Calu3 (cell line): ENCODE results near the gene GNB4. TPM values are rescaled to one million over a fixed set of nuclear protein-coding genes. Genes with fewer than 3 reads are reported as not detected.

Experiments used
- BruUV-seq: library from RNA; stranded (reverse); fragments of 400-500 nt; replicated peaks from 2 replicates; lab custom pipeline; 2021; lab: Mats Ljungman, UMichigan
- CTCF ChIA-PET: fragments of 300-600 bp; sonication (Branson Sonifier 250); formaldehyde crosslinking; loops from one replicate; lab custom pipeline; 2022; ENCODE audit warnings: antibody characterized with exemption; lab: Charles Lee
- DNase-seq: peaks from one replicate; pipeline ENCODE4 v3.0.0; 2022
- H3K27ac Mint-ChIP-seq: one replicate; pipeline ENCODE4 v1.8.0; 2022; ENCODE audit warnings: mixed read lengths; ENCODE audit not compliant: unreplicated experiment
- H3K27me3 Mint-ChIP-seq: one replicate; pipeline ENCODE4 v1.8.0; 2022; ENCODE audit warnings: mixed read lengths; ENCODE audit not compliant: unreplicated experiment
- H3K36me3 Mint-ChIP-seq: one replicate; pipeline ENCODE4 v1.8.0; 2022; ENCODE audit warnings: mild to moderate bottlenecking, moderate library complexity, mixed read lengths; ENCODE audit not compliant: insufficient read depth, unreplicated experiment
- H3K4me1 Mint-ChIP-seq: one replicate; pipeline ENCODE4 v1.8.0; 2022; ENCODE audit warnings: mild to moderate bottlenecking, low read depth, mixed read lengths; ENCODE audit not compliant: unreplicated experiment
- H3K4me3 Mint-ChIP-seq: one replicate; pipeline ENCODE4 v1.8.0; 2022; ENCODE audit warnings: mild to moderate bottlenecking, low read depth, moderate library complexity, mixed read lengths; ENCODE audit not compliant: unreplicated experiment
- H3K9me3 Mint-ChIP-seq: one replicate; pipeline ENCODE4 v1.8.0; 2022; ENCODE audit warnings: low read depth, mixed read lengths; ENCODE audit not compliant: unreplicated experiment
- intact Hi-C: fragments of 100-400 bp; cut with micrococcal nuclease; formaldehyde crosslinking; loops from one replicate; pipeline ENCODE4 v1.10.0; 2022; ENCODE audit not compliant: unreplicated experiment
- total RNA-seq: library from RNA; stranded (reverse); gene quantifications from 2 replicates; pipeline ENCODE4 v1.2.3, GENCODE V29; 2022
- TF ChIP-seq, protein P1 (sequence below): fragments of 200-600 bp; IDR thresholded peaks from one replicate; pipeline ENCODE4 v1.8.0; 2022; ENCODE audit warnings: antibody characterized with exemption; ENCODE audit not compliant: unreplicated experiment

Gene GNB4
- total RNA-seq, 1 experiment from 2014 or later: 24.0 TPM

DNA sequence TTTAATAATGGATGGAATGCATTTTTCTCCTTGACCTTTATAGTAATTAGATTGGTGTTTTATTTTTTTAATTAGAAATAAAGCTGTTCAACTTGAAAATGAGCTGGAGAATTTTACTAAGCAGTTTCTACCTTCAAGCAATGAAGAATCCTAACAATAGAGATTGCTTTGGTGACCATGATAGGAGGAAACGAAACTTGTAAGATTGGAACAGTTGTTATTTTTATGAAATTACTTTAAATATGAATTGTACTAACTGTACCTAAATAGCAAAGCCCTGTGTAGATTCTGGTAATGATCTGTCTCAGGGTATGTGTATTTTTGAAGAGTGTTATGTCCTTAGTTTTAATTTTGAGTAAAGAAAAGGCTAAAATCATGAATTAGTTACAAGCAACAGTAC, 59.4 kb downstream of the GNB4 start:
- no peaks in the 10 kb centered on the region for H3K9me3 Mint-ChIP-seq
- no peaks in the 10 kb centered on the region for H3K4me1 Mint-ChIP-seq
- CTCF ChIA-PET: no interaction called here
- DNase-seq: no peak
- no peak overlapping the region for H3K27ac Mint-ChIP-seq
- peaks cover 41% of the 10 kb centered on the region for H3K36me3 Mint-ChIP-seq
- H3K4me3 Mint-ChIP-seq: no peak overlapping the region
- TF ChIP-seq, protein P1, sequence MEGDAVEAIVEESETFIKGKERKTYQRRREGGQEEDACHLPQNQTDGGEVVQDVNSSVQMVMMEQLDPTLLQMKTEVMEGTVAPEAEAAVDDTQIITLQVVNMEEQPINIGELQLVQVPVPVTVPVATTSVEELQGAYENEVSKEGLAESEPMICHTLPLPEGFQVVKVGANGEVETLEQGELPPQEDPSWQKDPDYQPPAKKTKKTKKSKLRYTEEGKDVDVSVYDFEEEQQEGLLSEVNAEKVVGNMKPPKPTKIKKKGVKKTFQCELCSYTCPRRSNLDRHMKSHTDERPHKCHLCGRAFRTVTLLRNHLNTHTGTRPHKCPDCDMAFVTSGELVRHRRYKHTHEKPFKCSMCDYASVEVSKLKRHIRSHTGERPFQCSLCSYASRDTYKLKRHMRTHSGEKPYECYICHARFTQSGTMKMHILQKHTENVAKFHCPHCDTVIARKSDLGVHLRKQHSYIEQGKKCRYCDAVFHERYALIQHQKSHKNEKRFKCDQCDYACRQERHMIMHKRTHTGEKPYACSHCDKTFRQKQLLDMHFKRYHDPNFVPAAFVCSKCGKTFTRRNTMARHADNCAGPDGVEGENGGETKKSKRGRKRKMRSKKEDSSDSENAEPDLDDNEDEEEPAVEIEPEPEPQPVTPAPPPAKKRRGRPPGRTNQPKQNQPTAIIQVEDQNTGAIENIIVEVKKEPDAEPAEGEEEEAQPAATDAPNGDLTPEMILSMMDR: no peak
- intact Hi-C loops: no loop called here
- H3K27me3 Mint-ChIP-seq: no peaks in the 10 kb centered on the region
- no TSS peak for BruUV-seq

DNA sequence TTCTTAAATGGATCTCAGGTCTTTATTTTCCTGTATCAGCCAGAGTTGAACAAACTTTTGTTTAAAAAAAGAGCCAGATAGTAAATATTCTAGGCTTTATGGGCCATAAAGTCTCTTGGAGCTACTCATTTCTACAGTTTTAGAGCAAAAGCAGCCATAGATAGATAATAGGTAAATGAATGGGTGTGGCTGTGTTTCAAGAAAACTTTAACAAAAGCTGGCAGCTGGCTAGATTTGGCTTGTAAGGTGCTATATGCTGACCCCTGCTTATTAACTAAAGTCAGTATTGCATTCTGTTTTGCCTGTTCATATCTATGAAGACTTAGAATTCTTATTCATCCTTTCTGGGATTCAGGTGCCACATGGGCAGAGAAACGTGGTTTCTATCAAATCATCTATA, 74.8 kb downstream of the GNB4 start:
- no TSS peak for BruUV-seq
- Mint-ChIP-seq H3K27ac (no peak overlapping the region), H3K36me3 (peaks cover 43% of the 10 kb centered on the region), H3K4me3 (no peak overlapping the region), H3K9me3 (no peaks in the 10 kb centered on the region), H3K4me1 (no peaks in the 10 kb centered on the region), H3K27me3 (no peaks in the 10 kb centered on the region)
- no peak for DNase-seq
- intact Hi-C loops: no loop called here
- TF ChIP-seq, protein P1: no peak
- CTCF ChIA-PET: no interaction called here

DNA sequence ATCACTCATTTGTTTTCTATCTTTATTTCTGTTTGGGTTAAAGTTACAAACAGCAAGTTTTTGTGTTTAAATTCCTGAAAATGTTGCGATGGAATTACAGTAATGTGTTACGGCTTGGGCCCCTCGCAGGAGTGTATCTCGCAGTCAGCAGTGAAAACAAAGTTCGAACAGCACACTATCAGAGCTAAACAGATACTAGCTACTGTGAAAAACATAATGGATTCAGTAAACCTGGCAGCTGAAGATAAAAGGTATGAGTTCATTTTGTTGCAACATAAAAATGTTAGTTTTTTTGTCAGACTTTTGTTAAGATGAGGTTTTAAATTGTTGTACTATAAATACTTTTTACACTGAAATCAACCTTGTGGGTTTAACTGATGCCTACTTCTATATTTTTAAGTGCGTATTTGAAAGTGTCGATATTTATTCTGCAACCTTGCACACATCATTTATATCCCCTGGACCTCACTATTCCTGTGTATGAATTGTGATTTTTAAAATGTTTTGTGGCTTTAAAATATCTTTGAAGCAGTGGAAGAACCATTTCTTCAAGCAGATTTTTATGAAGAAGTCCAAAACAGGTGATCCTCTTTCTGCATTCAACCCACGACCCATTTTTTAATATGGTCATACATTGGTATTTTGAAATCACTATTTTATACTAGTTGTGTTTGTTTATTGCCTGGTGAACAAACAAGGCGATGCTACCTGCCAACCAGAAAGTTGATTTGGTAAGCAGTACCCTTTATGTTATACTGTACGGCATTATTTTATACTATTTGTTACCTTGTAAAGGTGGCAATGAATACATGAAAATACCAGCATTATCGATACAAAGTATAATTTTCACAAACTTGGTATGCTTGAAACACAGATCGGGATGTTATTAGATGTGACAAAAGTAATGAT, 75.9 kb downstream of the GNB4 start:
- BruUV-seq: no TSS peak
- CTCF ChIA-PET: no interaction called here
- intact Hi-C loops: no loop called here
- Mint-ChIP-seq H3K36me3 (peaks cover 33% of the 10 kb centered on the region), H3K4me1 (no peaks in the 10 kb centered on the region), H3K9me3 (no peaks in the 10 kb centered on the region), H3K27ac (no peak overlapping the region), H3K4me3 (no peak overlapping the region), H3K27me3 (no peaks in the 10 kb centered on the region)
- TF ChIP-seq, protein P1: no peak
- no peak for DNase-seq

DNA sequence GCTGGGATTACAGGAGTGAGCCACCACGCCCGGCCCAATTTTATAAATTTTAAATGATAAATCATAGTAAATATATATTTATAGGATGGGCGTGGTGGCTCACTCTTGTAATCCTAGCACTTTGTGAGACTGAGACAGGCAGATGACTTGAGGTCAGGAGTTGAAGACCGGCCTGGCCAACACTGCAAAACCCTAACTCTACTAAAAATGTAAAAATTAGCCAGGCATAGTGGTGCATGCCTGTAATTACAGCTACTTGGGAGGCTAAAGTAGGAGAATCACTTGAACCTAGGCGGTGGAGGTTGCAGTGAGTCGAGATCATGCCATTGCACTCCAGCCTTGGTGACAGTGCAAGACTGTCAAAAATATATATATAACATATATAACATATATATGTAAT, 77.3 kb downstream of the GNB4 start:
- no peaks in the 10 kb centered on the region for H3K9me3 Mint-ChIP-seq
- CTCF ChIA-PET: interaction anchor here (0.7 kb wide), 1 partner anchor 16 kb away, joined by 3 read pairs; no protein-coding TSS in a partner anchor
- TF ChIP-seq, protein P1: no peak
- intact Hi-C loops: no loop called here
- no peak overlapping the region for H3K4me3 Mint-ChIP-seq
- H3K36me3 Mint-ChIP-seq: peaks cover 21% of the 10 kb centered on the region
- no peak for DNase-seq
- no TSS peak for BruUV-seq
- no peaks in the 10 kb centered on the region for H3K4me1 Mint-ChIP-seq
- no peaks in the 10 kb centered on the region for H3K27me3 Mint-ChIP-seq
- H3K27ac Mint-ChIP-seq: no peak overlapping the region
